Measurements from ENCODE around the gene HSD17B4.

The HSD17B4 gene

DNA sequence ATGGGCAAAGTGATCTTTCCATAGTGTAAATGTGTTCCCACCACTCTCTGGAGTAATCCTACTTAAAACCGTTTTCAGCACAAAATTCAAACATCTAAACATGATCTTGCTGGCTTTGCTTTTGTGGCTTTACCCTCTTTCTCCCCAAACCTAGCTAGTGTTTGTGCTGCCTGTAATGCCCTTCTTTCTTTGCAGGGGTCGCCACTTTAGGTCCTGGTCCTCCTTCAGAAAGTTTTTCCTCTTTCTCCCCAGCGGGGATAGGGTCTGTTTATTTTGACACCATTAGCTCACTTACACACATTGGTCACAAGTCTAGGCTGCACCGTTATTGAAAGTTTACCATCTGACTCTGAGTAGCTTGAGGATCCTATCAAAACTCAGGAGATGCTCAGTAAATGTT is 736 bp upstream of the HSD17B4 start:
- TF ChIP-seq, protein P1, sequence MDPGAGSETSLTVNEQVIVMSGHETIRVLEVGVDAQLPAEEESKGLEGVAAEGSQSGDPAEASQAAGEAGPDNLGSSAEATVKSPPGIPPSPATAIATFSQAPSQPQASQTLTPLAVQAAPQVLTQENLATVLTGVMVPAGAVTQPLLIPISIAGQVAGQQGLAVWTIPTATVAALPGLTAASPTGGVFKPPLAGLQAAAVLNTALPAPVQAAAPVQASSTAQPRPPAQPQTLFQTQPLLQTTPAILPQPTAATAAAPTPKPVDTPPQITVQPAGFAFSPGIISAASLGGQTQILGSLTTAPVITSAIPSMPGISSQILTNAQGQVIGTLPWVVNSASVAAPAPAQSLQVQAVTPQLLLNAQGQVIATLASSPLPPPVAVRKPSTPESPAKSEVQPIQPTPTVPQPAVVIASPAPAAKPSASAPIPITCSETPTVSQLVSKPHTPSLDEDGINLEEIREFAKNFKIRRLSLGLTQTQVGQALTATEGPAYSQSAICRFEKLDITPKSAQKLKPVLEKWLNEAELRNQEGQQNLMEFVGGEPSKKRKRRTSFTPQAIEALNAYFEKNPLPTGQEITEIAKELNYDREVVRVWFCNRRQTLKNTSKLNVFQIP (CRISPR knock-in tag; IDR thresholded peaks at IDR 0.05; ENCODE audit: borderline replicate concordance, low read depth) = no peak
- TF ChIP-seq CREB5 (CRISPR knock-in tag; IDR thresholded peaks at IDR 0.05; ENCODE audit: low read depth) (no peak), SNAI2 (CRISPR knock-in tag; IDR thresholded peaks at IDR 0.05) (no peak), ISL1 (CRISPR knock-in tag; IDR thresholded peaks at IDR 0.05) (no peak), GLIS3 (CRISPR knock-in tag; IDR thresholded peaks at IDR 0.05) (no peak), ZFP3 (CRISPR knock-in tag; IDR thresholded peaks at IDR 0.05) (no peak), PPARA (CRISPR knock-in tag; IDR thresholded peaks at IDR 0.05; ENCODE audit: borderline replicate concordance) (no peak), CSDC2 (CRISPR knock-in tag; IDR thresholded peaks at IDR 0.05) (no peak), RARB (CRISPR knock-in tag; IDR thresholded peaks at IDR 0.05) (no peak), OSR1 (CRISPR knock-in tag; IDR thresholded peaks at IDR 0.05) (no peak), CSRNP3 (CRISPR knock-in tag; IDR thresholded peaks at IDR 0.05) (no peak), ZNF8 (CRISPR knock-in tag; IDR thresholded peaks at IDR 0.05) (no peak), ARNTL (CRISPR knock-in tag; IDR thresholded peaks at IDR 0.05; ENCODE audit: borderline replicate concordance, low read depth) (no peak)
- TF ChIP-seq, protein P2, sequence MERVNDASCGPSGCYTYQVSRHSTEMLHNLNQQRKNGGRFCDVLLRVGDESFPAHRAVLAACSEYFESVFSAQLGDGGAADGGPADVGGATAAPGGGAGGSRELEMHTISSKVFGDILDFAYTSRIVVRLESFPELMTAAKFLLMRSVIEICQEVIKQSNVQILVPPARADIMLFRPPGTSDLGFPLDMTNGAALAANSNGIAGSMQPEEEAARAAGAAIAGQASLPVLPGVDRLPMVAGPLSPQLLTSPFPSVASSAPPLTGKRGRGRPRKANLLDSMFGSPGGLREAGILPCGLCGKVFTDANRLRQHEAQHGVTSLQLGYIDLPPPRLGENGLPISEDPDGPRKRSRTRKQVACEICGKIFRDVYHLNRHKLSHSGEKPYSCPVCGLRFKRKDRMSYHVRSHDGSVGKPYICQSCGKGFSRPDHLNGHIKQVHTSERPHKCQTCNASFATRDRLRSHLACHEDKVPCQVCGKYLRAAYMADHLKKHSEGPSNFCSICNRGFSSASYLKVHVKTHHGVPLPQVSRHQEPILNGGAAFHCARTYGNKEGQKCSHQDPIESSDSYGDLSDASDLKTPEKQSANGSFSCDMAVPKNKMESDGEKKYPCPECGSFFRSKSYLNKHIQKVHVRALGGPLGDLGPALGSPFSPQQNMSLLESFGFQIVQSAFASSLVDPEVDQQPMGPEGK (CRISPR knock-in tag; IDR thresholded peaks at IDR 0.05; ENCODE audit: borderline replicate concordance) = no peak
- TF ChIP-seq, protein P3, sequence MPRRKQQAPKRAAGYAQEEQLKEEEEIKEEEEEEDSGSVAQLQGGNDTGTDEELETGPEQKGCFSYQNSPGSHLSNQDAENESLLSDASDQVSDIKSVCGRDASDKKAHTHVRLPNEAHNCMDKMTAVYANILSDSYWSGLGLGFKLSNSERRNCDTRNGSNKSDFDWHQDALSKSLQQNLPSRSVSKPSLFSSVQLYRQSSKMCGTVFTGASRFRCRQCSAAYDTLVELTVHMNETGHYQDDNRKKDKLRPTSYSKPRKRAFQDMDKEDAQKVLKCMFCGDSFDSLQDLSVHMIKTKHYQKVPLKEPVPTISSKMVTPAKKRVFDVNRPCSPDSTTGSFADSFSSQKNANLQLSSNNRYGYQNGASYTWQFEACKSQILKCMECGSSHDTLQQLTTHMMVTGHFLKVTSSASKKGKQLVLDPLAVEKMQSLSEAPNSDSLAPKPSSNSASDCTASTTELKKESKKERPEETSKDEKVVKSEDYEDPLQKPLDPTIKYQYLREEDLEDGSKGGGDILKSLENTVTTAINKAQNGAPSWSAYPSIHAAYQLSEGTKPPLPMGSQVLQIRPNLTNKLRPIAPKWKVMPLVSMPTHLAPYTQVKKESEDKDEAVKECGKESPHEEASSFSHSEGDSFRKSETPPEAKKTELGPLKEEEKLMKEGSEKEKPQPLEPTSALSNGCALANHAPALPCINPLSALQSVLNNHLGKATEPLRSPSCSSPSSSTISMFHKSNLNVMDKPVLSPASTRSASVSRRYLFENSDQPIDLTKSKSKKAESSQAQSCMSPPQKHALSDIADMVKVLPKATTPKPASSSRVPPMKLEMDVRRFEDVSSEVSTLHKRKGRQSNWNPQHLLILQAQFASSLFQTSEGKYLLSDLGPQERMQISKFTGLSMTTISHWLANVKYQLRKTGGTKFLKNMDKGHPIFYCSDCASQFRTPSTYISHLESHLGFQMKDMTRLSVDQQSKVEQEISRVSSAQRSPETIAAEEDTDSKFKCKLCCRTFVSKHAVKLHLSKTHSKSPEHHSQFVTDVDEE (CRISPR knock-in tag; IDR thresholded peaks at IDR 0.05) = no peak
- no peak for ATAC-seq

DNA sequence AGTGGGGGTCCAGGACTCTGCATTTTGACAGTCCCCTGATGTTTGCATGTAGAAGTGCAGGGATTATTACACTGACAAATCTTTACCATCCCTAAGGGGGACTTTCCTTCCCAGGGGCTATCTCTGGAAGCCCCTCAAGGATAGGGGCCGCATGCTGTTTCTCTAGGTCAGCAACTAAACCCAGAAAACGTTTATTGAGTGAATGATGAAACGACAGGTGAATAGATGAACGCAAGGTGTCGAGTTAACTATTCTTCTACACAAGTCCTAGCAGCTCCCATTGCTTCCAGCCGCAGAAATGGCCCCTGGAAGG is 281 bp upstream of the HSD17B4 start:
- ATAC-seq = no peak
- TF ChIP-seq SNAI2 (CRISPR knock-in tag; IDR thresholded peaks at IDR 0.05) (no peak), TCF4 (CRISPR knock-in tag; IDR thresholded peaks at IDR 0.05; ENCODE audit: borderline replicate concordance) (no peak), CREB5 (CRISPR knock-in tag; IDR thresholded peaks at IDR 0.05; ENCODE audit: low read depth) (no peak), ZFP30 (CRISPR knock-in tag; IDR thresholded peaks at IDR 0.05) (no peak), PPARA (CRISPR knock-in tag; IDR thresholded peaks at IDR 0.05; ENCODE audit: borderline replicate concordance) (no peak), CSRNP3 (CRISPR knock-in tag; IDR thresholded peaks at IDR 0.05) (no peak), ZNF8 (CRISPR knock-in tag; IDR thresholded peaks at IDR 0.05) (no peak), TOX (CRISPR knock-in tag; IDR thresholded peaks at IDR 0.05; ENCODE audit: borderline replicate concordance) (no peak), ZNF70 (CRISPR knock-in tag; IDR thresholded peaks at IDR 0.05) (no peak), CSDC2 (CRISPR knock-in tag; IDR thresholded peaks at IDR 0.05) (no peak), OSR1 (CRISPR knock-in tag; IDR thresholded peaks at IDR 0.05) (no peak), ZFP3 (CRISPR knock-in tag; IDR thresholded peaks at IDR 0.05) (no peak), ZNF565 (CRISPR knock-in tag; conservative IDR thresholded peaks at IDR 0.05; ENCODE audit: low read depth) (no peak), BACH2 (CRISPR knock-in tag; IDR thresholded peaks at IDR 0.05; ENCODE audit: borderline replicate concordance) (no peak), ESRRG (CRISPR knock-in tag; IDR thresholded peaks at IDR 0.05) (no peak), RARB (CRISPR knock-in tag; IDR thresholded peaks at IDR 0.05) (no peak)
- TF ChIP-seq, protein P3 (CRISPR knock-in tag; IDR thresholded peaks at IDR 0.05) = no peak
- TF ChIP-seq, protein P2 (CRISPR knock-in tag; IDR thresholded peaks at IDR 0.05; ENCODE audit: borderline replicate concordance) = no peak

Data from SK-N-SH treated with all-trans-retinoic acid at 6 μM for 48 hours (cell line).